ENCODE measurements around the gene CNPY1.
"Not testable (repeated sequence)": the region's sequence is repeated elsewhere in the genome, so short reads cannot be mapped to it uniquely, and the experiment has no call there.

CNPY1 gene

DNA sequence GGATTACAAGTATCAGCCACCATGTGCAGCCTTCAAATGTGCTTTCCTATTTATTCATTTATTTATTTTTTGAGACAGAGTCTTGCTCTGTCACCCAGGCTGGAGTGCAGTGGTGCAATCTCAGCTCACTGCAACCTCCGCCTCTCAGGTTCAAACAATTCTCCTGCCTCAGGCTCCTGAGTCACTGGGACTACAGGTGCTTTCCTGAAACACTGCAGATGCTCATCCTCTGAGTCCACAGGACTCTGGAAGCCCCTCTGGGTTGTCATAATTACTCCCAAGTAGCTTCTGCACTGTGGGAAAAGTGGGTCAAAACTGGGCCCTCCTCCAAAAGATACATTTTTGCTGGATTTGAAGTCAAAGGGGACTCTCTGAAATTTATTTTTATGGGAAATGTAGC lies at the start of gene CNPY1:
Gene CNPY1, minus strand, starts transcription at position 111 of the 400 bp plus-strand sequence. CDS start 630 bp downstream, outside the sequence.
- not testable (repeated sequence) for H3K36me3 ChIP-seq (ENCODE audit: control insufficient read depth, insufficient read depth, low read length); H3K27me3 ChIP-seq (ENCODE audit: control insufficient read depth, insufficient read depth, low read length); H3K9ac ChIP-seq; H3K4me1 ChIP-seq; H3K4me3 ChIP-seq (ENCODE audit: low read depth, low read length); H2AFZ ChIP-seq; H3K4me2 ChIP-seq (ENCODE audit: low read length); H3K9me3 ChIP-seq (ENCODE audit: control insufficient read depth, low read length); H3K27ac ChIP-seq; H3K79me2 ChIP-seq

GRCh38 chr7:155594961-155595366 lies 48.6 kb upstream of the CNPY1 start:
- Histone ChIP-seq H3K4me3 (ENCODE audit: low read depth, low read length) (no peak overlapping the region), H3K27me3 (ENCODE audit: control insufficient read depth, insufficient read depth, low read length) (no peaks in the 10 kb centered on the region), H3K36me3 (ENCODE audit: control insufficient read depth, insufficient read depth, low read length) (no peaks in the 10 kb centered on the region), H3K9me3 (ENCODE audit: control insufficient read depth, low read length) (no peaks in the 10 kb centered on the region), H3K27ac (no peak overlapping the region), H3K4me2 (ENCODE audit: low read length) (no peak overlapping the region), H3K4me1 (no peaks in the 10 kb centered on the region), H2AFZ (no peak overlapping the region), H3K79me2 (no peaks in the 10 kb centered on the region), H3K9ac (no peak overlapping the region)
- TF ChIP-seq, protein P1, sequence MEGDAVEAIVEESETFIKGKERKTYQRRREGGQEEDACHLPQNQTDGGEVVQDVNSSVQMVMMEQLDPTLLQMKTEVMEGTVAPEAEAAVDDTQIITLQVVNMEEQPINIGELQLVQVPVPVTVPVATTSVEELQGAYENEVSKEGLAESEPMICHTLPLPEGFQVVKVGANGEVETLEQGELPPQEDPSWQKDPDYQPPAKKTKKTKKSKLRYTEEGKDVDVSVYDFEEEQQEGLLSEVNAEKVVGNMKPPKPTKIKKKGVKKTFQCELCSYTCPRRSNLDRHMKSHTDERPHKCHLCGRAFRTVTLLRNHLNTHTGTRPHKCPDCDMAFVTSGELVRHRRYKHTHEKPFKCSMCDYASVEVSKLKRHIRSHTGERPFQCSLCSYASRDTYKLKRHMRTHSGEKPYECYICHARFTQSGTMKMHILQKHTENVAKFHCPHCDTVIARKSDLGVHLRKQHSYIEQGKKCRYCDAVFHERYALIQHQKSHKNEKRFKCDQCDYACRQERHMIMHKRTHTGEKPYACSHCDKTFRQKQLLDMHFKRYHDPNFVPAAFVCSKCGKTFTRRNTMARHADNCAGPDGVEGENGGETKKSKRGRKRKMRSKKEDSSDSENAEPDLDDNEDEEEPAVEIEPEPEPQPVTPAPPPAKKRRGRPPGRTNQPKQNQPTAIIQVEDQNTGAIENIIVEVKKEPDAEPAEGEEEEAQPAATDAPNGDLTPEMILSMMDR (IDR thresholded peaks at IDR 0.05): no peak

- H3K27me3 ChIP-seq (ENCODE audit: control insufficient read depth, insufficient read depth, low read length): no peaks in the 10 kb centered on the region
- no peak overlapping the region for H2AFZ ChIP-seq
- no peaks in the 10 kb centered on the region for H3K9me3 ChIP-seq (ENCODE audit: control insufficient read depth, low read length)
- H3K9ac ChIP-seq: no peak overlapping the region
- H3K79me2 ChIP-seq: no peaks in the 10 kb centered on the region
- H3K4me3 ChIP-seq (ENCODE audit: low read depth, low read length): no peak overlapping the region
- TF ChIP-seq, protein P1 (IDR thresholded peaks at IDR 0.05): no peak
- H3K4me2 ChIP-seq (ENCODE audit: low read length): no peak overlapping the region
- H3K27ac ChIP-seq: no peak overlapping the region
- H3K4me1 ChIP-seq: no peaks in the 10 kb centered on the region
- no peaks in the 10 kb centered on the region for H3K36me3 ChIP-seq (ENCODE audit: control insufficient read depth, insufficient read depth, low read length)
Observed at GRCh38 chr7:155594163-155594732, 47.9 kb upstream of the CNPY1 start.

DNA sequence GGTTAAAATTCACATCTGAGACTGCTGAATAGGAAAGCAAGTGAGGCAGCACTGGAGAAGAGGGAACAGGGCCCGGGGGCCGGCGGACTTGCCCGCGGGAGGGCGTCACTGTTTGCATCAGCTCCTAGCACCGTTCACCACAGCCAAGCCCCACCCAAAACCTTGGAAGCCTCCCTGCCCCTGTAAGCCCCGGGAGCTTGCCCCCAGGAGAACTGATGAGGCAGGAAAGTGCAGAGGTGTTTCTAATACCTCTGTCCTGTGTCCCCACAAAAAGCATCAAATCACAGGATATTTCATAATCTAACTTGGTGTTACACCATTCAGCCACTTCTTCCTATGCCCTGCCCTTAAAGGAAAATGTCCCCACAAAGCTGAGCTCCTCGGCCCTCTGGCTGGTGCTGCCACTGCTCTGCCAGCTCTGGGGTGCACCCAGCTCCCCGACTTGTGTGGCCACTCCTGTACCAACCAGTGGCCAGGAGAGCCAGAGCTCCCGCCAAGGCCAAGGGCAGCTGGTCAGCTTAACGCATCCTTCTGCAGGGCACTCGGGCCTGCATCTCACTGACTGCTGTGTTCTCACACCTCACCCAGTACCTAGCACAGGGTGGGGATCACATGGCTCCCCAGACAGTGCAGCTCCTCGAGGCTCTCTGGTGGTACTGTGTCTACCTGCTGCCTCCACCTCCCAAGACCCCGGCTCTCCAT lies 47.3 kb upstream of the CNPY1 start:
- H3K36me3 ChIP-seq (ENCODE audit: control insufficient read depth, insufficient read depth, low read length): no peaks in the 10 kb centered on the region
- H3K4me3 ChIP-seq (ENCODE audit: low read depth, low read length): no peak overlapping the region
- no peak overlapping the region for H2AFZ ChIP-seq
- TF ChIP-seq, protein P1 (IDR thresholded peaks at IDR 0.05): no peak
- no peak overlapping the region for H3K4me2 ChIP-seq (ENCODE audit: low read length)
- H3K27me3 ChIP-seq (ENCODE audit: control insufficient read depth, insufficient read depth, low read length): no peaks in the 10 kb centered on the region
- H3K4me1 ChIP-seq: no peaks in the 10 kb centered on the region
- no peaks in the 10 kb centered on the region for H3K79me2 ChIP-seq
- H3K27ac ChIP-seq: no peak overlapping the region
- H3K9me3 ChIP-seq (ENCODE audit: control insufficient read depth, low read length): no peaks in the 10 kb centered on the region
- no peak overlapping the region for H3K9ac ChIP-seq

DNA sequence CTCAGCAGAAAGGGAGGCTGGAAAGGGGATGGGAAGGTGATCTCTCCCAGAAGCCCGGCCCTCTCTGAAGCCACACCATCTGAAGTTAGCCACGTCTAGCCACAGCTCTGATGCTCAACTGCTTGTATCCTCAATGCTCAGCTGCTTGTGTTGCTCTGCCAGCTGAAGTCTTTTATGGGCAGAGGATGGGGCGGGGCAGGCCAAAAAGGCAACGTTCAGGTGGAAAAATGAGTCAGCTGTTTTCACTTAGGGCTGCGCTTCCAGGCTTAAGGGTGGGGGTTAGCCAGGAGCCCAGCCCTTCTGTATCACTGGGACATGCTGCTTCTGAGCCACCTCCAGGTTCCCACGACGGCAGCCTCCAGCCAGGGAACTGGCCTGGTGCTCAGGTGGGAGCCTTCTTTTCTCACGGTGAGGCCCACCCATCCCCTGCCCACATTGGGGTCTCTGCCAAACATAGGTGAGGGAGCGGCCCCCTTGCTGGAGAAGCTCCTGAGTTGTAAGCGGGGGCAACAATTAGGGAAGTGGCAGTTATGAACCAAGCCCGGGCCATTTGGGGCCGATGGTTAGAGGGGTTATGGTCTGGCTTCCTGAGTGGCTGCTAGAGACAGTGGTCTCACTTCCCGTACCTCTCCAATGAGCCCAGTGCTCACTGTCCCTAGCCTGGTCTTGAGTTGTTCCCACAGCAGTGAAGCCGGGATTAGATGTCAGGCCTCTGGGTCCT lies 44.9 kb upstream of the CNPY1 start:
- Histone ChIP-seq H2AFZ (no peak overlapping the region), H3K27ac (no peak overlapping the region), H3K4me3 (ENCODE audit: low read depth, low read length) (no peak overlapping the region)

More for the DNA sequence above, 44.9 kb upstream of the CNPY1 start:
- Histone ChIP-seq H3K79me2 (no peaks in the 10 kb centered on the region), H3K9me3 (ENCODE audit: control insufficient read depth, low read length) (no peaks in the 10 kb centered on the region), H3K4me2 (ENCODE audit: low read length) (no peak overlapping the region), H3K4me1 (no peaks in the 10 kb centered on the region), H3K9ac (no peak overlapping the region), H3K27me3 (ENCODE audit: control insufficient read depth, insufficient read depth, low read length) (no peaks in the 10 kb centered on the region), H3K36me3 (ENCODE audit: control insufficient read depth, insufficient read depth, low read length) (no peaks in the 10 kb centered on the region)
- TF ChIP-seq, protein P1 (IDR thresholded peaks at IDR 0.05): no peak

Data from parathyroid adenoma (tissue), 2 donors.